CD4-positive, alpha-beta T cell treated with Interleukin-17A for 4 hours (primary cell): ENCODE data around the gene PPP6R2.

ENCODE experiments used
- DNase-seq: peaks from one replicate; pipeline ENCODE4 v3.0.0-alpha.2; 2020; ENCODE audit warnings: mixed read lengths

PPP6R2 gene

GRCh38 chr22:50342651-50343540 lies at the start of gene PPP6R2:
Gene PPP6R2 (plus strand): TSS chr22:50343327. CDS start chr22:50393909, 50,582 bp downstream.
- peak; percentile 90 for DNase-seq

- no peak for DNase-seq
Observed at GRCh38 chr22:50293441-50294318, 49.4 kb upstream of the PPP6R2 start.

- no peak for DNase-seq
Observed at GRCh38 chr22:50294319-50294656, 48.8 kb upstream of the PPP6R2 start.

GRCh38 chr22:50296658-50297490 lies 46.3 kb upstream of the PPP6R2 start:
- DNase-seq = no peak

- DNase-seq = no peak
Observed at GRCh38 chr22:50297510-50298265, 45.4 kb upstream of the PPP6R2 start.

- no peak for DNase-seq
Observed at GRCh38 chr22:50298266-50298637, 44.9 kb upstream of the PPP6R2 start.

- no peak for DNase-seq
Observed at GRCh38 chr22:50298937-50299784, 44.0 kb upstream of the PPP6R2 start.

- DNase-seq = no peak
Observed at GRCh38 chr22:50299785-50300619, 43.1 kb upstream of the PPP6R2 start.

GRCh38 chr22:50300620-50301257 lies 42.4 kb upstream of the PPP6R2 start:
- no peak for DNase-seq

- no peak for DNase-seq
Observed at GRCh38 chr22:50301581-50301991, 41.5 kb upstream of the PPP6R2 start.

GRCh38 chr22:50302041-50302541 lies 41.0 kb upstream of the PPP6R2 start:
- no peak for DNase-seq

GRCh38 chr22:50302564-50302963 lies 40.6 kb upstream of the PPP6R2 start:
- no peak for DNase-seq

GRCh38 chr22:50303515-50303847 lies 39.6 kb upstream of the PPP6R2 start:
- DNase-seq = no peak

- no peak for DNase-seq
Observed at GRCh38 chr22:50303848-50304527, 39.1 kb upstream of the PPP6R2 start.

- DNase-seq = no peak
Observed at GRCh38 chr22:50304528-50305392, 38.4 kb upstream of the PPP6R2 start.

GRCh38 chr22:50305393-50305922 lies 37.7 kb upstream of the PPP6R2 start:
- no peak for DNase-seq

- no peak for DNase-seq
Observed at GRCh38 chr22:50305923-50306566, 37.1 kb upstream of the PPP6R2 start.
